ENCODE results near the gene CSNK1D. TPM values are rescaled to one million over a fixed set of nuclear protein-coding genes. Genes with fewer than 3 reads are reported as not detected.

Gene CSNK1D
- total RNA-seq, 4 donors from 2014 or later, result 52.3 to 142 (median 58.8) TPM

DNA sequence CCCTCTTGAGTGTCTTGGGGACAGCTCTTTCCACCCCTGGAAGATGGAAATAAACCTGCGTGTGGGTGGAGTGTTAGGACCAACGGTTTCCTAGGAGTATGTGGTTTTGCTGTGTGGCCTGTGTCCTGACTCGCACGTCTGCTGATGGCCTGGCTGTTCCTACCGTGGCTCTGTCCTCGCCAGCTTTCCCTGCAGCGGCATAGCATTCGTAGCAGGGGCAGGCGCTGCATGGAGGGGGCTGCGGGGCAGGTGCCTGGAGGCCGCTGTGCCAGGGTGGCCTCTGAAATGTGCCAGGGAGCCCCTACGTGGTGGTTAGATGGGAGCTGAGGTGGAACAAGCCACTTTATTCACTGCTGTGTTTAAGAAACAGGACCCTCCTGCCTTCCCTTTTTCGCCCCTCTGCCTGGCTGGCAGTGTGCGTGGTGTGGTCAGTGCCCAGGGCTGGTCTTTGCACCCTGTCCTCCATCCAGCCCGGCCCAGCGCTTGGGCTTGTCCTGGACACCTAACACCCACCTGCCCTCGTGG is 34.0 kb downstream of the CSNK1D start:
- 80% methylated on average over 3 of the region's 17 CpGs for WGBS
- DNase-seq (ENCODE audit: low spot score in 2 of 2), result peak in 1 of 2 donors; percentile 68
- H3K4me1 ChIP-seq, result peaks cover 93% of the 10 kb centered on the region
- TF ChIP-seq POLR2AphosphoS5 (IDR thresholded peaks at IDR 0.05) (no peak), EP300 (IDR thresholded peaks at IDR 0.05) (no peak), POLR2A (IDR thresholded peaks at IDR 0.05) (no peak), CTCF (IDR thresholded peaks at IDR 0.05) (no peak)
- H3K9me3 ChIP-seq, result no peaks in the 10 kb centered on the region
- H3K36me3 ChIP-seq, result peaks cover 20% of the 10 kb centered on the region
- H3K4me3 ChIP-seq, result peak overlapping the region; percentile 40
- H3K27ac ChIP-seq, result no peak overlapping the region
- H3K27me3 ChIP-seq, result no peaks in the 10 kb centered on the region

DNA sequence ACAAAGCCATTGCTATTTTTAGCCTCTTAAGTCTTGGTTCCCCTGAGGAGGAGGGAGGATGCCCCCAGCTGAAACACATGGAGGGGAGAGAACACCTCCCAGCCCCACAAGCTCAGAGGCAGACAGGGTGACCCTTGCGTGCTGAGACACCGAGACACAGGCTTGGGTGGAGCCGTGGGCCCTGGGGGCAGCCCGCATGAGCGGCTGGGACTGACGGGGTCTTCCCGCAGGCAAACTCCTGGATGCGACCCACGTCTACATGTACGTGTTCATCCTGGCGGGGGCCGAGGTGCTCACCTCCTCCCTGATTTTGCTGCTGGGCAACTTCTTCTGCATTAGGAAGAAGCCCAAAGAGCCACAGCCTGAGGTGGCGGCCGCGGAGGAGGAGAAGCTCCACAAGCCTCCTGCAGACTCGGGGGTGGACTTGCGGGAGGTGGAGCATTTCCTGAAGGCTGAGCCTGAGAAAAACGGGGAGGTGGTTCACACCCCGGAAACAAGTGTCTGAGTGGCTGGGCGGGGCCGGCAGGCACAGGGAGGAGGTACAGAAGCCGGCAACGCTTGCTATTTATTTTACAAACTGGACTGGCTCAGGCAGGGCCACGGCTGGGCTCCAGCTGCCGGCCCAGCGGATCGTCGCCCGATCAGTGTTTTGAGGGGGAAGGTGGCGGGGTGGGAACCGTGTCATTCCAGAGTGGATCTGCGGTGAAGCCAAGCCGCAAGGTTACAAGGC is 34.9 kb downstream of the CSNK1D start:
- Histone ChIP-seq H3K36me3 (peaks cover 11% of the 10 kb centered on the region), H3K4me3 (peak overlapping the region; percentile 40), H3K9me3 (no peaks in the 10 kb centered on the region), H3K27ac (peak overlapping the region; percentile 45), H3K27me3 (no peaks in the 10 kb centered on the region), H3K4me1 (peaks cover 91% of the 10 kb centered on the region)
- 21% methylated on average over 20 of the region's 33 CpGs for WGBS
- no peak for TF ChIP-seq CTCF (IDR thresholded peaks at IDR 0.05)
- no peak for TF ChIP-seq EP300 (IDR thresholded peaks at IDR 0.05)
- no peak for TF ChIP-seq POLR2AphosphoS5 (IDR thresholded peaks at IDR 0.05)
- no peak for TF ChIP-seq POLR2A (IDR thresholded peaks at IDR 0.05)
- DNase-seq (ENCODE audit: low spot score in 2 of 2), result peak; percentile 82 to 93

DNA sequence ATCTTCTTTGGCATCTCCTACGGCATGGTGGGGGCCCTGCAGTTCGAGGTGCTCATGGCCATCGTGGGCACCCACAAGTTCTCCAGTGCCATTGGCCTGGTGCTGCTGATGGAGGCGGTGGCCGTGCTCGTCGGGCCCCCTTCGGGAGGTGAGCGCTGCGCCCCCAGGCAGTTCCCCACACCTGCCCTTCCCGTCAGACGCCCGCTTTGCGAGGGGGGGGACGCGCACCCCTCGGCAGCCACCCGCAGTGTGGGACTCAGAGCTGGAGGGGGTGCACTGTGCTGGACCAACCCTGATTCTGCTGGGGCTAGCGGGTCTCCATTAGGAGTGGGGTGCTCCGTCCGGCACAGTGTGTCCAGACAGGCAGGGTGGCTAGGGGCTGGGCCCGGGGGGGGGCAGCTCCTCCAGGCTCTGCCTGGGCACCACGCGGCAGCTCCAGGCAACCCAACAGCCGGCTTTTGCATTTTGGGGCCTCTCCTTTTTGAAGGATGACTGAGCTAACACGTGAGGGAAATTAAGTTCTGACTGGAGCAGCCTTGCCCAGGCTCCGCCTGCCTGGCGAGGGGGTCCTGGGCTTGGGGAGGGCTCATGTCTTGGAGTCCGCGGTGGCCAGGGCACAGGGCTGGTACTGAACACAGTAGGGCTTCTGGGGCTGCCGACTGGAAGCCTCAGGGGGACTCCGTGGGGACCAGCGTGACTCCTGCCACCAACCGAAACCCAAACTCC is 35.6 kb downstream of the CSNK1D start:
- Histone ChIP-seq H3K27me3 (no peaks in the 10 kb centered on the region), H3K9me3 (no peaks in the 10 kb centered on the region), H3K36me3 (peaks cover 5% of the 10 kb centered on the region), H3K4me1 (peaks cover 84% of the 10 kb centered on the region), H3K27ac (peak overlapping the region; percentile 45), H3K4me3 (peak overlapping the region; percentile 40)
- peak; percentile 70 to 77 for DNase-seq (ENCODE audit: low spot score in 2 of 2)
- TF ChIP-seq POLR2A (IDR thresholded peaks at IDR 0.05), result no peak
- TF ChIP-seq CTCF (IDR thresholded peaks at IDR 0.05), result no peak
- TF ChIP-seq EP300 (IDR thresholded peaks at IDR 0.05), result no peak
- TF ChIP-seq POLR2AphosphoS5 (IDR thresholded peaks at IDR 0.05), result no peak
- WGBS, result 100% methylated on average over 1 of the region's 34 CpGs

- WGBS, result 84% methylated on average over 38 of the region's 59 CpGs
- no peaks in the 10 kb centered on the region for H3K27me3 ChIP-seq
- DNase-seq (ENCODE audit: low spot score in 2 of 2), result peak in 1 of 2 donors; percentile 64
- TF ChIP-seq POLR2A (IDR thresholded peaks at IDR 0.05) (no peak), EP300 (IDR thresholded peaks at IDR 0.05) (no peak), POLR2AphosphoS5 (IDR thresholded peaks at IDR 0.05) (no peak), CTCF (IDR thresholded peaks at IDR 0.05) (no peak)
- H3K9me3 ChIP-seq, result no peaks in the 10 kb centered on the region
- H3K4me3 ChIP-seq, result no peak overlapping the region
- peaks cover 82% of the 10 kb centered on the region for H3K4me1 ChIP-seq
- H3K27ac ChIP-seq, result no peak overlapping the region
- H3K36me3 ChIP-seq, result peaks cover 5% of the 10 kb centered on the region
Measured at GRCh38 chr17:82237083-82237745, 36.3 kb downstream of the CSNK1D start.

Data from suprapubic skin (tissue), 4 donors.